SK-N-SH treated with all-trans-retinoic acid at 6 μM for 48 hours (cell line): Measurements from ENCODE around the gene TTC3.

Experiments used
- ATAC-seq: fragments of 200-7000 bp; cut with Tn5 transposase; 3 replicates; pipeline ENCODE4 v1.9.1; 2020; ENCODE audit warnings: mild to moderate bottlenecking, moderate library complexity
- ARNTL ChIP-seq: fragments of 450-650 bp; formaldehyde crosslinking; IDR thresholded peaks from 2 replicates; pipeline ENCODE4 v1.5.0; 2020; ENCODE audit warnings: low read depth, mild to moderate bottlenecking, moderate library complexity, borderline replicate concordance
- BACH2 ChIP-seq: fragments of 250-450 bp; sonication (Bioruptor Pico); IDR thresholded peaks from 2 replicates; pipeline ENCODE4 v1.9.0; 2021; ENCODE audit warnings: mild to moderate bottlenecking, borderline replicate concordance
- ESRRG ChIP-seq: fragments of 250-450 bp; sonication (Bioruptor Pico); IDR thresholded peaks from 2 replicates; pipeline ENCODE4 v1.6.1; 2021; ENCODE audit warnings: mild to moderate bottlenecking
- GLIS3 ChIP-seq: fragments of 250-450 bp; sonication (Bioruptor Pico); IDR thresholded peaks from 2 replicates; pipeline ENCODE4 v1.5.0; 2020; ENCODE audit warnings: mild to moderate bottlenecking, moderate library complexity
- ISL1 ChIP-seq: fragments of 250-450 bp; sonication (Bioruptor Pico); IDR thresholded peaks from 2 replicates; pipeline ENCODE4 v2.1.2; 2022; ENCODE audit warnings: mild to moderate bottlenecking, moderate library complexity
- OSR1 ChIP-seq: fragments of 250-450 bp; sonication (Bioruptor Pico); IDR thresholded peaks from 2 replicates; pipeline ENCODE4 v1.8.0; 2022; ENCODE audit warnings: moderate library complexity, mild to moderate bottlenecking, inconsistent platforms
- PPARA ChIP-seq: fragments of 250-450 bp; sonication (Bioruptor Pico); IDR thresholded peaks from 2 replicates; pipeline ENCODE4 v1.5.0; 2020; ENCODE audit warnings: mild to moderate bottlenecking, borderline replicate concordance
- RARB ChIP-seq: fragments of 250-450 bp; sonication (Bioruptor Pico); IDR thresholded peaks from 2 replicates; pipeline ENCODE4 v1.8.0; 2021; ENCODE audit warnings: mild to moderate bottlenecking, moderate library complexity
- SNAI2 ChIP-seq: fragments of 250-450 bp; sonication (Bioruptor Pico); IDR thresholded peaks from 2 replicates; pipeline ENCODE4 v1.5.0; 2020; ENCODE audit warnings: mild to moderate bottlenecking, moderate library complexity
- TCF4 ChIP-seq: fragments of 250-450 bp; sonication (Bioruptor Pico); IDR thresholded peaks from 2 replicates; pipeline ENCODE4 v1.8.0; 2021; ENCODE audit warnings: mild to moderate bottlenecking, moderate library complexity, borderline replicate concordance
- TOX ChIP-seq: fragments of 250-450 bp; sonication (Bioruptor Pico); IDR thresholded peaks from 2 replicates; pipeline ENCODE4 v1.8.0; 2021; ENCODE audit warnings: mild to moderate bottlenecking, moderate library complexity, borderline replicate concordance
- TSHZ2 ChIP-seq: fragments of 250-450 bp; sonication (Bioruptor Pico); IDR thresholded peaks from 2 replicates; pipeline ENCODE4 v1.5.0; 2020; ENCODE audit warnings: mild to moderate bottlenecking, moderate library complexity
- ZC3H10 ChIP-seq: fragments of 250-450 bp; sonication (Bioruptor Pico); IDR thresholded peaks from 2 replicates; pipeline ENCODE4 v1.5.1; 2021; ENCODE audit warnings: mild to moderate bottlenecking, moderate library complexity
- ZFP30 ChIP-seq: fragments of 450-650 bp; formaldehyde crosslinking; IDR thresholded peaks from 2 replicates; pipeline ENCODE4 v1.5.0; 2022; ENCODE audit warnings: mild to moderate bottlenecking, moderate library complexity
- ZNF565 ChIP-seq: fragments of 450-650 bp; formaldehyde crosslinking; conservative IDR thresholded peaks from 2 replicates; pipeline ENCODE4 v1.5.0; 2020; ENCODE audit warnings: low read depth, mild to moderate bottlenecking, moderate library complexity
- ZNF70 ChIP-seq: fragments of 450-650 bp; formaldehyde crosslinking; IDR thresholded peaks from 2 replicates; pipeline ENCODE4 v1.5.0; 2020; ENCODE audit warnings: mild to moderate bottlenecking, moderate library complexity
- ZNF8 ChIP-seq: fragments of 450-650 bp; formaldehyde crosslinking; IDR thresholded peaks from 2 replicates; pipeline ENCODE4 v1.5.0; 2020; ENCODE audit warnings: mild to moderate bottlenecking, moderate library complexity
- TF ChIP-seq, protein P1 (sequence below): fragments of 250-450 bp; sonication (Bioruptor Pico); IDR thresholded peaks from 2 replicates; pipeline ENCODE4 v1.5.1; 2021; ENCODE audit warnings: mild to moderate bottlenecking, moderate library complexity
- TF ChIP-seq, protein P2 (sequence below): fragments of 250-450 bp; sonication (Bioruptor Pico); IDR thresholded peaks from 2 replicates; pipeline ENCODE4 v1.8.0; 2020; ENCODE audit warnings: mild to moderate bottlenecking, moderate library complexity, borderline replicate concordance
- TF ChIP-seq, protein P3 (sequence below): fragments of 250-450 bp; sonication (Bioruptor Pico); IDR thresholded peaks from 2 replicates; pipeline ENCODE4 v1.5.1; 2020; ENCODE audit warnings: low read depth, mild to moderate bottlenecking, moderate library complexity
- TF ChIP-seq, protein P4 (sequence below): fragments of 250-450 bp; sonication (Bioruptor Pico); IDR thresholded peaks from 2 replicates; pipeline ENCODE4 v1.8.0; 2021; ENCODE audit warnings: low read depth, mild to moderate bottlenecking, moderate library complexity, borderline replicate concordance

Gene TTC3

GRCh38 chr21:37248298-37248697 lies 175.2 kb downstream of the TTC3 start:
- no peak for ATAC-seq
- TF ChIP-seq BACH2 (no peak), PPARA (no peak), ARNTL (CRISPR knock-in tag) (no peak), TOX (no peak), ZNF565 (no peak), ZNF70 (CRISPR knock-in tag) (no peak), TCF4 (no peak), ESRRG (no peak), RARB (CRISPR knock-in tag) (no peak), ISL1 (no peak), TSHZ2 (no peak), ZNF8 (CRISPR knock-in tag) (no peak), ZC3H10 (CRISPR knock-in tag) (no peak), ZFP30 (CRISPR knock-in tag) (no peak)
- TF ChIP-seq, protein P1, sequence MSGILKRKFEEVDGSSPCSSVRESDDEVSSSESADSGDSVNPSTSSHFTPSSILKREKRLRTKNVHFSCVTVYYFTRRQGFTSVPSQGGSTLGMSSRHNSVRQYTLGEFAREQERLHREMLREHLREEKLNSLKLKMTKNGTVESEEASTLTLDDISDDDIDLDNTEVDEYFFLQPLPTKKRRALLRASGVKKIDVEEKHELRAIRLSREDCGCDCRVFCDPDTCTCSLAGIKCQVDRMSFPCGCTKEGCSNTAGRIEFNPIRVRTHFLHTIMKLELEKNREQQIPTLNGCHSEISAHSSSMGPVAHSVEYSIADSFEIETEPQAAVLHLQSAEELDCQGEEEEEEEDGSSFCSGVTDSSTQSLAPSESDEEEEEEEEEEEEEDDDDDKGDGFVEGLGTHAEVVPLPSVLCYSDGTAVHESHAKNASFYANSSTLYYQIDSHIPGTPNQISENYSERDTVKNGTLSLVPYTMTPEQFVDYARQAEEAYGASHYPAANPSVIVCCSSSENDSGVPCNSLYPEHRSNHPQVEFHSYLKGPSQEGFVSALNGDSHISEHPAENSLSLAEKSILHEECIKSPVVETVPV (CRISPR knock-in tag) = no peak

DNA sequence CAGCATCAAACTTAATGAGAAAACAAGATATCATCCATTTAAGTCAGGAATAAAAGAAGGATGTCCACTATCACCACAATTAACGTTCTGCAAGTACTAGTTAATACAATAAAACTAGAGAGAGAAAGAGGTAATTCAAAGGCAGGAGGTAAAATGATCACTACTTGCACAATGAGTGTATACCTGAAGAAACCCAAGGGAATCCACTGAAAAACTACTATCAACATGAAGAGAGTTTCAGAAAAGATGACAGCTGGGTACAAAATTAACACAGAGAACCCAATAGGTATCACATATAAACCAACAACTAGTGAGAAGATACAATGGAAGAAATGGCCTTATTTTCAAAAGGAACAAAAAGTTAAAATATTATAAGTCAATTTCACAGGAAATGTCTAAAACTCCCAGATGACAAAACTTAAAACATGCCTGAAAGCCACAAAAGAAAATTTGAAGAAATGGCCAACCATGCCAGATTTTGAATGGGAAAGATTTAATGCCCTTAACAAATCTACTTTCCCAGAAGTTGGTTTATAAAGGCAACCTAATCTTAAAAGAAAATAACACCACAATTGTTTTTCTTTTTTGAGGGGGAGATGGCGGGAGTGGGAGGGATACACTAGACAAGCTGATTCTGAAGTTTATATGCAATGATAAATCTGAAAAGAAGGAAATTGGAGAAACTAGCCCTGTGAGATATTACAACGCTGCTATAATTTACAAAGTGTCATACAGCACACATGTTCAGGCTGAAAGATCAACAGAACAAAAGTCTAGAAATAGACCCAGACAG lies 176.3 kb downstream of the TTC3 start:
- ATAC-seq = no peak

More for the DNA sequence above, 176.3 kb downstream of the TTC3 start:
- no peak for TF ChIP-seq ZNF565
- TF ChIP-seq RARB (CRISPR knock-in tag) = no peak
- TF ChIP-seq ISL1 = no peak
- TF ChIP-seq GLIS3 (CRISPR knock-in tag) = no peak
- no peak for TF ChIP-seq TOX
- no peak for TF ChIP-seq ZFP30 (CRISPR knock-in tag)
- TF ChIP-seq SNAI2 = no peak
- TF ChIP-seq ESRRG = no peak
- no peak for TF ChIP-seq BACH2
- TF ChIP-seq, protein P2, sequence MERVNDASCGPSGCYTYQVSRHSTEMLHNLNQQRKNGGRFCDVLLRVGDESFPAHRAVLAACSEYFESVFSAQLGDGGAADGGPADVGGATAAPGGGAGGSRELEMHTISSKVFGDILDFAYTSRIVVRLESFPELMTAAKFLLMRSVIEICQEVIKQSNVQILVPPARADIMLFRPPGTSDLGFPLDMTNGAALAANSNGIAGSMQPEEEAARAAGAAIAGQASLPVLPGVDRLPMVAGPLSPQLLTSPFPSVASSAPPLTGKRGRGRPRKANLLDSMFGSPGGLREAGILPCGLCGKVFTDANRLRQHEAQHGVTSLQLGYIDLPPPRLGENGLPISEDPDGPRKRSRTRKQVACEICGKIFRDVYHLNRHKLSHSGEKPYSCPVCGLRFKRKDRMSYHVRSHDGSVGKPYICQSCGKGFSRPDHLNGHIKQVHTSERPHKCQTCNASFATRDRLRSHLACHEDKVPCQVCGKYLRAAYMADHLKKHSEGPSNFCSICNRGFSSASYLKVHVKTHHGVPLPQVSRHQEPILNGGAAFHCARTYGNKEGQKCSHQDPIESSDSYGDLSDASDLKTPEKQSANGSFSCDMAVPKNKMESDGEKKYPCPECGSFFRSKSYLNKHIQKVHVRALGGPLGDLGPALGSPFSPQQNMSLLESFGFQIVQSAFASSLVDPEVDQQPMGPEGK = no peak
- TF ChIP-seq, protein P3, sequence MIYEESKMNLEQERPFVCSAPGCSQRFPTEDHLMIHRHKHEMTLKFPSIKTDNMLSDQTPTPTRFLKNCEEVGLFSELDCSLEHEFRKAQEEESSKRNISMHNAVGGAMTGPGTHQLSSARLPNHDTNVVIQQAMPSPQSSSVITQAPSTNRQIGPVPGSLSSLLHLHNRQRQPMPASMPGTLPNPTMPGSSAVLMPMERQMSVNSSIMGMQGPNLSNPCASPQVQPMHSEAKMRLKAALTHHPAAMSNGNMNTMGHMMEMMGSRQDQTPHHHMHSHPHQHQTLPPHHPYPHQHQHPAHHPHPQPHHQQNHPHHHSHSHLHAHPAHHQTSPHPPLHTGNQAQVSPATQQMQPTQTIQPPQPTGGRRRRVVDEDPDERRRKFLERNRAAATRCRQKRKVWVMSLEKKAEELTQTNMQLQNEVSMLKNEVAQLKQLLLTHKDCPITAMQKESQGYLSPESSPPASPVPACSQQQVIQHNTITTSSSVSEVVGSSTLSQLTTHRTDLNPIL (CRISPR knock-in tag) = no peak
- TF ChIP-seq, protein P4, sequence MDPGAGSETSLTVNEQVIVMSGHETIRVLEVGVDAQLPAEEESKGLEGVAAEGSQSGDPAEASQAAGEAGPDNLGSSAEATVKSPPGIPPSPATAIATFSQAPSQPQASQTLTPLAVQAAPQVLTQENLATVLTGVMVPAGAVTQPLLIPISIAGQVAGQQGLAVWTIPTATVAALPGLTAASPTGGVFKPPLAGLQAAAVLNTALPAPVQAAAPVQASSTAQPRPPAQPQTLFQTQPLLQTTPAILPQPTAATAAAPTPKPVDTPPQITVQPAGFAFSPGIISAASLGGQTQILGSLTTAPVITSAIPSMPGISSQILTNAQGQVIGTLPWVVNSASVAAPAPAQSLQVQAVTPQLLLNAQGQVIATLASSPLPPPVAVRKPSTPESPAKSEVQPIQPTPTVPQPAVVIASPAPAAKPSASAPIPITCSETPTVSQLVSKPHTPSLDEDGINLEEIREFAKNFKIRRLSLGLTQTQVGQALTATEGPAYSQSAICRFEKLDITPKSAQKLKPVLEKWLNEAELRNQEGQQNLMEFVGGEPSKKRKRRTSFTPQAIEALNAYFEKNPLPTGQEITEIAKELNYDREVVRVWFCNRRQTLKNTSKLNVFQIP (CRISPR knock-in tag) = no peak
- no peak for TF ChIP-seq TCF4
- no peak for TF ChIP-seq OSR1 (CRISPR knock-in tag)
- TF ChIP-seq ZNF70 (CRISPR knock-in tag) = no peak
